ENCODE data around the gene COL15A1. TPM values are rescaled to one million over a fixed set of nuclear protein-coding genes. Genes with fewer than 3 reads are reported as not detected.

Gene COL15A1
- total and polyA plus RNA-seq, 2 of the 8 experiments (the other 6 are each of a cell fraction or from before 2014, with no cell fraction given), result 0.12 to 0.15 TPM

DNA sequence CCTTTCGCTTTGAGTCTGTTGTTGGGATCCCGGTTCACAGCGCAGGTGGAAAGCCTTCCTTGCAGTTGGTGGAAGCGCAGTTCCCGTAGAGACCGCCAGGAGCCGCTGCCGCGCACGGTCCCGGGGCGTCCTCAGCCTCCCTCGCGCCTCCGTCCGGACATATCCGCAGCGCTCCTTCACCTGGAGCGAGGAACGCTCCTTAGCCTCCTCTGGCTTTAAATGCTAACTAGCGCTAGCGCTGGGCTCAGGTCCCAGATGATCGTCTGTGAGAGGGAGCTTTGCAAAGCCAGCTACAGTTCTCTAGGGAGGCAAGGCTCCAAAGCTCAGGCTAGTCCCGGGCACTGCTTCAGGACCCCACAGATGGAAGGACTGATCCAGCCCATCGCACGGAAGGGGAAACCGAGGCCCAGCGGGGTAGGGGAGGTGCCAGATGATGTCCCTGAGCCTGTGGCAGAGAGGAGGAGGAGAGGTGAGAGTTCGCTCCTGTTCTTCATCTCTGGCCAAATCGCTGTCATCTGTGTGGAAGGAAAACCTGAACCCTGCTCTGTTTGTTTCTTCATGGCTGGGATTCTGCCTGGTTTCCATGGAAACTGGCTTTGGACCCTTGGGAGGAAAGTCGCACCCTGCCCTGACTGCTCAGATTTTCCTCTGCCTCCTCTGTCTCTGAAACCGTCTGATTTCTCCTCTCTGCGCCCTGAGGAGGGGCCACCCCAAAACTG is 31.4 kb downstream of the COL15A1 start (continued):
- no peak for TF ChIP-seq SUZ12 (IDR thresholded peaks at IDR 0.05; ENCODE audit: low read length)
- TF ChIP-seq TAF1 (IDR thresholded peaks at IDR 0.05; ENCODE audit: low read depth, low read length), result no peak
- no peak for TF ChIP-seq HDAC6 (IDR thresholded peaks at IDR 0.05; ENCODE audit: low read depth, low read length)
- TF ChIP-seq, protein P1, sequence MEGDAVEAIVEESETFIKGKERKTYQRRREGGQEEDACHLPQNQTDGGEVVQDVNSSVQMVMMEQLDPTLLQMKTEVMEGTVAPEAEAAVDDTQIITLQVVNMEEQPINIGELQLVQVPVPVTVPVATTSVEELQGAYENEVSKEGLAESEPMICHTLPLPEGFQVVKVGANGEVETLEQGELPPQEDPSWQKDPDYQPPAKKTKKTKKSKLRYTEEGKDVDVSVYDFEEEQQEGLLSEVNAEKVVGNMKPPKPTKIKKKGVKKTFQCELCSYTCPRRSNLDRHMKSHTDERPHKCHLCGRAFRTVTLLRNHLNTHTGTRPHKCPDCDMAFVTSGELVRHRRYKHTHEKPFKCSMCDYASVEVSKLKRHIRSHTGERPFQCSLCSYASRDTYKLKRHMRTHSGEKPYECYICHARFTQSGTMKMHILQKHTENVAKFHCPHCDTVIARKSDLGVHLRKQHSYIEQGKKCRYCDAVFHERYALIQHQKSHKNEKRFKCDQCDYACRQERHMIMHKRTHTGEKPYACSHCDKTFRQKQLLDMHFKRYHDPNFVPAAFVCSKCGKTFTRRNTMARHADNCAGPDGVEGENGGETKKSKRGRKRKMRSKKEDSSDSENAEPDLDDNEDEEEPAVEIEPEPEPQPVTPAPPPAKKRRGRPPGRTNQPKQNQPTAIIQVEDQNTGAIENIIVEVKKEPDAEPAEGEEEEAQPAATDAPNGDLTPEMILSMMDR (IDR thresholded peaks at IDR 0.05; ENCODE audit: control extremely low read depth in 1 of 3, insufficient read depth in 1 of 3, low read depth in 1 of 3, low read length in 3 of 3), result peak; percentile 93 to 99 (median 99)
- TF ChIP-seq POLR2A (IDR thresholded peaks at IDR 0.05; ENCODE audit: control extremely low read depth in 1 of 2, low read depth in 2 of 2, low read length in 2 of 2), result no peak
- no peak for TF ChIP-seq CEBPB (IDR thresholded peaks at IDR 0.05; ENCODE audit: low read depth, low read length)
- TF ChIP-seq GTF2F1 (IDR thresholded peaks at IDR 0.05; ENCODE audit: borderline replicate concordance, low read depth, low read length), result no peak
- no peak for TF ChIP-seq EZH2 (IDR thresholded peaks at IDR 0.05; ENCODE audit: low read depth, low read length, severe bottlenecking)
- no peak for TF ChIP-seq CBX5 (IDR thresholded peaks at IDR 0.05; ENCODE audit: low read depth, low read length)
- no peak for TF ChIP-seq SP4 (IDR thresholded peaks at IDR 0.05; ENCODE audit: low read length)
- no peak for TF ChIP-seq TAF7 (optimal IDR thresholded peaks at IDR 0.05; ENCODE audit: borderline replicate concordance, low read depth, low read length)
- no peak for TF ChIP-seq RNF2 (IDR thresholded peaks at IDR 0.05; ENCODE audit: borderline replicate concordance, low read depth, low read length, missing control alignments, poor library complexity, severe bottlenecking)
- no peak for TF ChIP-seq KDM4A (IDR thresholded peaks at IDR 0.05; ENCODE audit: low read depth, low read length, severe bottlenecking)
- no peak for TF ChIP-seq POLR2AphosphoS5 (IDR thresholded peaks at IDR 0.05; ENCODE audit: low read depth, low read length)
- 0 out of 2 replicates have a peak, but pooled peaks have one; percentile 43 for TF ChIP-seq CREB1 (IDR thresholded peaks at IDR 0.05)
- 0 out of 2 replicates have a peak, but pooled peaks have one; percentile 44 for TF ChIP-seq JUND (IDR thresholded peaks at IDR 0.05; ENCODE audit: low read length)
- no peak for TF ChIP-seq ZNF274 (IDR thresholded peaks at IDR 0.05; ENCODE audit: borderline replicate concordance, extremely low read depth, low read length)
- no peak for TF ChIP-seq SAP30 (IDR thresholded peaks at IDR 0.05; ENCODE audit: insufficient read depth, insufficient replicate concordance, low read length)
- TF ChIP-seq HDAC2 (IDR thresholded peaks at IDR 0.05; ENCODE audit: borderline replicate concordance in 1 of 2, low read depth in 2 of 2, low read length in 2 of 2), result no peak
- no peak for TF ChIP-seq BCL11A (IDR thresholded peaks at IDR 0.05; ENCODE audit: low read depth in 2 of 2, low read length in 2 of 2)
- no peak for TF ChIP-seq JUN (IDR thresholded peaks at IDR 0.05; ENCODE audit: low read depth, low read length)
- TF ChIP-seq TCF12 (IDR thresholded peaks at IDR 0.05; ENCODE audit: low read depth, low read length), result no peak
- TF ChIP-seq TEAD4 (IDR thresholded peaks at IDR 0.05; ENCODE audit: low read depth, low read length), result no peak

Measured in H1 (cell line).